ENCODE measurements around the gene SLC35F3.

DNA sequence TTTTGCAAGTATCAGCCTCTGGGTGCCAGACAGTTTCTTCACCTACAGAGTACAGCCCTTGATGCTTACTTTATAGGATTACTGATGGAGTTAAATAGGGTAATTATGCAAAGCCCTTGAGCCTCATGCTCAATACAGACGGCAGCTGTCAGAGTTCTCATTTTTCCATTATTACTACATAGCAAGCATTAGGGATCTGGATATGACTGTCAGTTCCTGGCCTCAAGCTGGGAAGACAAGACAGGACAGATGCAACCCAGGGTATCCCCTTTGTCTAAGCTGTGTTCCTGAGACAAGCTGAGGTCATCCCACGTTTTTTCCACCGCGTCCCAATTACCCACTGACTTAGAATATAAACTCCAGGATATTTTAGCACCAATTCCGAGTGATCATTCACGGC is 94.4 kb downstream of the SLC35F3 start:
- TF ChIP-seq TAF1 (IDR thresholded peaks at IDR 0.05; ENCODE audit: low read depth, low read length), result no peak
- no peak for TF ChIP-seq POLR2A (IDR thresholded peaks at IDR 0.05; ENCODE audit: low read depth, low read length)
- no peak for TF ChIP-seq POLR2AphosphoS5 (IDR thresholded peaks at IDR 0.05; ENCODE audit: low read depth, low read length)
- TF ChIP-seq SPI1 (IDR thresholded peaks at IDR 0.05; ENCODE audit: low read depth, low read length), result no peak
- TF ChIP-seq PAX5 (IDR thresholded peaks at IDR 0.05; ENCODE audit: insufficient read depth, low read length, severe bottlenecking), result no peak

All from GM12891 (cell line).